Measurements from ENCODE around the gene PCOLCE2. TPM values are rescaled to one million over a fixed set of nuclear protein-coding genes. Genes with fewer than 3 reads are reported as not detected.
"Not testable (repeated sequence)": the region's sequence is repeated elsewhere in the genome, so short reads cannot be mapped to it uniquely, and the experiment has no call there.

PCOLCE2 gene
- polyA plus RNA-seq, 3 donors: 4.5 to 6.5 (median 5.1) TPM

DNA sequence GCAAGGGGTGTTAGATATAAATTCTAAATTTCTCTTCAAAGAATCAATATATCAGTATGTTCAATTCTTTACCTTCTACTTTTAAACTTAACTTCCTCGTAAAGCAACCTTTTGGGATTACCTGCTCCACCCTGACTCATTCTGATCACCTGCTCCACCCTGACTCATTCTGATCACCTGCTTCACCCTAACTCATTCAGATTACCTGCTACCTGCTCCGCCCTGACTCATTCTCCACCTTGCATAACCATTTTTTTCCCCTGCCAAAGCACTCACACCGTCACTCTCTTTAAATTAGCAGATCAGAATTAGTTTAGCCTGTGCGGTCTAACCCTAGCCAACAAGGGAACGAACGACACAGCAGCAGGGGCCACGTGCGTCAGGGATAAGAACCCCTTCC is 20.5 kb downstream of the PCOLCE2 start:
- not testable (repeated sequence) for DNase-seq

- peak; percentile 31 for DNase-seq
Observed at GRCh38 chr3:142866841-142867631, 21.8 kb downstream of the PCOLCE2 start.

GRCh38 chr3:142863930-142864920 is 24.7 kb downstream of the PCOLCE2 start:
- DNase-seq: no peak

- DNase-seq: no peak
Observed at GRCh38 chr3:142863010-142863817, 25.7 kb downstream of the PCOLCE2 start.

- DNase-seq: no peak
Observed at GRCh38 chr3:142861926-142862325, 27.0 kb downstream of the PCOLCE2 start.

GRCh38 chr3:142858043-142858442 is 30.8 kb downstream of the PCOLCE2 start:
- no peak for DNase-seq

- DNase-seq: peak; percentile 14
Observed at GRCh38 chr3:142857056-142857455, 31.8 kb downstream of the PCOLCE2 start.

GRCh38 chr3:142853270-142854168 is 35.4 kb downstream of the PCOLCE2 start:
- peak; percentile 68 for DNase-seq

GRCh38 chr3:142852009-142852408 is 36.9 kb downstream of the PCOLCE2 start:
- DNase-seq: no peak

DNA sequence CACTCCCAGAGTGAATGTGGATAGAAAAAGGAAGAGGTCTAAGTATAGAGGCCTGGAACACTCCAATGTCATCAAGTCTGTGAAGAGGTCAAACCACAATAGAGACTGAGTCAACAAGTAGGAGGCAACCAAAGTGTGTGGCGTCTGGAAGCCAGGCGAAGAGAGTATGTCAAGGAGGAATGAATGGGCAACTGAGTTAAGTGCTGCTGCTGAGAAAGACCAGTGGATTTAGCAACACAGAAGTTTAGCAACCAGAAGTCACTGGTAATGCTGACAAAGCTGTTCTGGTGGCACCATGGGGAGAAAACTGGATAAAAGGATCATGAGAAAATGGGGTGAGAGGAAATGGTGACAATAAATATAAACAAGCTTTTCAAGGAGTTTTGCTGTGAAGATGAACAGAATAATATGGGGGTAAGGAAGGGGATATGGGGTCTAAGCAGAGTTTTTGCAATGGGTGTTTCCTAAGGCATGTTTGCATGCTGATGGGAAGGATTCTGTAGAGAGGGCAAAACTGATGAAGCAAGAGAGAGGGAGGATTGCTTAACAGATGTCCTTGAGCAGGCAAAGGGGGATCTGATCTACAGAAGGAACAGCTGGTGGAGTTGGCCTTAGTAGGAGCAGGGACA is 38.4 kb downstream of the PCOLCE2 start:
- no peak for DNase-seq

DNA sequence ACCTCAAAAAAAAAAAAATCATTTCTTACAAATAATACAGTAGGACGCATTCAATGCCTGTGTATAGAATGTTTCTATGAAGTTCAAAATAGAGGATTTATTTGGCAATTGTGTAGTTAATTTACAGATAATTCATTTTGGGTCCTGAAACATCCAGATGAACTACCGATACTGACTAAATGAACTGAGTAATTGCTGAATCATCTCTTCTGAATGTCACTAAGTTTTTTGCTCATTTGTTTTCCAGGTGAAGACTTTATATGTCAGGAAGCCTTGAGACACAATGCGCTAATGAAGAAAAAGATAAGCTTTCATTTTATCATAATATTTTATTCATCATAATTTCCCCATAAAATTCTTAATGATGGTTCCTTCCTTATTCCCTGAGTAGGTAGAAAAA is 39.7 kb downstream of the PCOLCE2 start:
- DNase-seq: no peak

- no peak for DNase-seq
Observed at GRCh38 chr3:142846779-142847577, 41.9 kb downstream of the PCOLCE2 start.

- no peak for DNase-seq
Observed at GRCh38 chr3:142844339-142844977, 44.4 kb downstream of the PCOLCE2 start.

DNA sequence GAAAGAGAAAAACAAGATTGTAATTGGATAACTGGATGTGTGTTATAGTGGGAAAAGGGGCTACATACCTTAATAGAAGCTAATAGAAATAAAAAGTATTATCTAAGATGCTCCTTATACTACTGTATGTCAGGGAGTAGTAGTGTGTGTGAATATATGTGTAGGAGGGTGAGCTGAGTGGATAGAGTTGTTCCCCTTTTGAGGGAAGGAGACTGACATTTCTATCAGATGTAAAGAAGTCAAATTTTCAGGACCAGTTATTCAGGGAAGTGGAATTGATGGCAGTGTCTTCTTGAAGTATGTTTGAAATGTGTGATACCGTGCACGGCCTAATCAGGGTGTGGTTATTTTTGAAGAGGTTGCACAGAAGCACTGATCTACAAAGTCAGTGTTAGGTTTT is 49.1 kb downstream of the PCOLCE2 start:
- DNase-seq: no peak

DNA sequence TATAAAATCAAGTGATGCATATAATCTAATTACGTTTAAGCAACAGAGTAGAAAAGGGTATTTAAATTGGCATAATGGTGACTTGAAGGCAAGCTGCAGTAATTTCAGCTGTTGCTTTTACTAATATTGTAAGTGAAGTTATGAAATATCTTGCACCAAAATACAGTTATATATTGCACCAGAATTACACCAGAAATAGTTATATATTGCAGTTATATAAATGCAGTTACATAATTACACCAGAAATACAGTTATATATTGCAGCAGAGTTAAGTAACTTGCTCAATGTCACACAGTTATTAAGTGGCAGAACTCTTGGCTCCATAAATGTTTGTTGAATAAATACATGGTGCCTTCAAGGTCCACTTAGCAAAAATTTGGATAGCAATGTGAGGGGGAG is 51.4 kb downstream of the PCOLCE2 start:
- no peak for DNase-seq

DNA sequence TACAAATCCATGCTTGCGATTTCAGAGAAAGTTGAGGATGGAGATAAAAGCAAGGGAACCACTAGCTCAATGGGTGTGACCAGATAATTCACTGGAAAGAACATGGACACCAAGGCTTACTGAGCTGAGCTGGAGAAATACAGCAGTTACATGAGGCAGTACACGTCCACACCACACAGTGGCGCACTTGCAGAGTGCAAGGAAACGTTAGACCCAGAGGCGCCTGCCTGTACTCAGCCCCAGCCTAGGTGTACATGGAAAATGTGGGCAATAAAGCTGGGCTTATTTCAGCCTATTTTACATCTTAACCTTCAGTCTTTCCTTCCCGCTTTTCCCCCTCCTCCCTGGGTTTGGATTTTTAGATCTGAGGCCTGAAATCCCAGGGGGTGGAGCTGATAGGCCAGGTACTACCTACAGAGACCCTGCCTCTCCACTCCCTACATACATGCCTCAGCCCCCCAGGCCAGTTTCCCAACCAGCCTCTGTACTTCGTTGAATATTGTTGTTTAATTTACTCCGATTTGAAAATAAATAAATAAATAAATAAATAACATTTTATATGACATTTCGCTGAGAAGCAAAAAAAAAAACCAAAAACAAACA is 60.1 kb downstream of the PCOLCE2 start:
- DNase-seq: peak; percentile 74

DNA sequence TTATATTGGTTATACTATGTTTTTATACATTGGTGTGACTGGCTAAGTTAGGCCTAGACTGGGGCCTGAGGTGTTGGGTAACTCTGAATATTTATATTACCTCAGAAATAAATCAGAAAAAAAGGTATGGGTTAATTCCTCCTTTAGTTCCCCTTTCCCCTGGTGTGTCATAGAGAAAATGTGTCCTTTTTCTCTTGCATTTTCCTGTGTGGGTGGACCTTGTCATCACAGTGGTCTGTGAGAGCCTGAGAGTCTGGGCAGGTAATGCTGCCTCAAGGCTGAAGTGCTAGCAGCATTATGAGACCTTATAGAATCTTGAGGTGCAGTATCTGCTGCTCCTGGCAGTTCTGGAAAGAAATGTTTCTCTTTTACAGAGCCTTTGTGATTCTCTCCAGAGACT is 69.7 kb downstream of the PCOLCE2 start:
- DNase-seq: no peak

GRCh38 chr3:142818651-142819050 is 70.2 kb downstream of the PCOLCE2 start:
- DNase-seq: no peak

DNA sequence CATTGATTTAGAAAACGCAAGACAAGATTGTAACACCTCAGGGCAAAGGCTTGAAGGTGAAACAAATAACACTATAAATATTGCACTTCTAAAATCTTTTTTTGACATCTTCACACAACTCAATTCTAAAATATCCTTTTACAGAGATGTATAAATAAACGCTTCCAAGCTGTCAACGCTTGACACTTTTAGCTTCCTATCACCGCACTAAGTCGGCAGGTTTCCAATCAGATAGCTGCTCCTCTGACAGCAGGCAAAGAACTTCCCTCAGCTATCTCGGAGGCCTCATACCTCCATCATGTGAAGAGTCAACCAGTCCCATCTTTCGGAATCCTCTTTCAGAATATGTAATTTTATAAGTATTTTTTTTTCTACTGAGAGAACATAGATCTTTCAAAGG is 71.0 kb downstream of the PCOLCE2 start:
- DNase-seq: no peak
